K562 (cell line): ENCODE results near the gene MYO3B. TPM values are rescaled to one million over a fixed set of nuclear protein-coding genes. Genes with fewer than 3 reads are reported as not detected.
A peak's percentile ranks its signal among the peaks of the same experiment; 100 is the strongest.

Experiments
- ATAC-seq: fragments of 200-7000 bp; cut with Tn5 transposase; 3 replicates; pipeline ENCODE4 v1.9.1; 2020; ENCODE audit warnings: moderate library complexity
- BruUV-seq: library from RNA; stranded (reverse); fragments of 400-500 nt; replicated peaks from 2 replicates; lab custom pipeline; 2021; lab: Mats Ljungman, UMichigan
- CTCF ChIA-PET: fragments of 300-600 bp; formaldehyde crosslinking; extraction: SDS; loops from one replicate; lab custom pipeline; 2021; ENCODE audit warnings: low intra/inter-chr PET ratio; lab: Yijun Ruan, JAX
- POLR2A ChIA-PET: fragments of 300-600, 350-650 bp; sonication (Branson Sonifier 250); formaldehyde crosslinking; extraction: SDS; loops from one replicate; lab custom pipeline; 2021; ENCODE audit warnings: antibody characterized with exemption, inconsistent platforms; lab: Yijun Ruan, JAX
- DNase-seq, 4 experiments: peaks; one replicate each; pipeline versions ENCODE4 v3.0.0 to v3.0.0-alpha.2; 2011 to 2018; ENCODE audit warnings: low spot score in 3 of 4, mixed read lengths in 3 of 4; ENCODE audit errors: extremely low read depth in 1 of 4
- FAIRE-seq: peaks from 2 replicates; lab custom pipeline; 2011; peaks lifted over from hg19 to GRCh38; lab: Jason Lieb, UNC
- H2AFZ ChIP-seq: 2 replicates; pipeline ENCODE4 v1.6.0; 2011; ENCODE audit warnings: low read depth, low read length, control low read depth, inconsistent platforms
- H3K27ac ChIP-seq: fragments of 200-600 bp; 3 replicates; pipeline ENCODE4 v1.8.0; 2011; ENCODE audit warnings: low read depth, mild to moderate bottlenecking, control low read depth, inconsistent platforms, low read length, moderate library complexity, mixed read lengths; ENCODE audit errors: extremely low read depth
- H3K27me3 ChIP-seq, 2 experiments: fragments of 300-600 bp in 1 of 2; 2 replicates in 1 of 2; 3 replicates in 1 of 2; pipeline versions ENCODE4 v1.6.0 to v1.8.0; 2011; ENCODE audit warnings: inconsistent platforms in 2 of 2, low read length in 2 of 2, mild to moderate bottlenecking in 1 of 2, mixed read lengths in 1 of 2, moderate library complexity in 1 of 2; ENCODE audit not compliant: control insufficient read depth in 2 of 2, insufficient read depth in 2 of 2
- H3K36me3 ChIP-seq: fragments of 300-600 bp; 3 replicates; pipeline ENCODE4 v1.8.0; 2011; ENCODE audit warnings: mild to moderate bottlenecking, low read length, inconsistent platforms; ENCODE audit not compliant: control insufficient read depth, insufficient read depth
- H3K4me1 ChIP-seq, 2 experiments: fragments of 200-600 bp in 1 of 2; replicated peaks in 1 of 2; 2 replicates in 1 of 2; 3 replicates in 1 of 2; pipeline versions ENCODE4 v1.5.1 to v1.8.0; 2011; ENCODE audit warnings: inconsistent platforms in 2 of 2, low read length in 2 of 2, mild to moderate bottlenecking in 1 of 2, mixed read lengths in 1 of 2, moderate library complexity in 1 of 2; ENCODE audit not compliant: control insufficient read depth in 2 of 2, insufficient read depth in 2 of 2
- H3K4me2 ChIP-seq: 2 replicates; pipeline ENCODE4 v1.6.1; 2011; ENCODE audit warnings: low read length, control low read depth, inconsistent platforms, mixed read lengths; ENCODE audit not compliant: insufficient read depth
- H3K4me3 ChIP-seq: fragments of 200-600 bp; sonication (generic), shearing (Covaris generic); 2 replicates; pipeline ENCODE4 v1.5.1; 2016; ENCODE audit warnings: control low read depth, inconsistent platforms
- H3K79me2 ChIP-seq: fragments of 200-600 bp; 3 replicates; pipeline ENCODE4 v1.8.0; 2011; ENCODE audit warnings: low read length, inconsistent platforms; ENCODE audit not compliant: control insufficient read depth, insufficient read depth
- H3K9ac ChIP-seq, 2 experiments: 2 replicates each; pipeline versions ENCODE4 v1.6.0 to v1.6.1; 2011; ENCODE audit warnings: low read depth in 2 of 2, low read length in 2 of 2, control low read depth in 1 of 2, inconsistent platforms in 1 of 2, mild to moderate bottlenecking in 1 of 2, mixed read lengths in 1 of 2; ENCODE audit not compliant: insufficient read depth in 1 of 2
- H3K9me1 ChIP-seq: one replicate; pipeline ENCODE4 v1.6.0; 2011; ENCODE audit warnings: inconsistent platforms, mild to moderate bottlenecking, low read length, moderate library complexity; ENCODE audit not compliant: control insufficient read depth, insufficient read depth
- H3K9me3 ChIP-seq: replicated peaks from 2 replicates; pipeline ENCODE4 v1.5.1; 2011; ENCODE audit warnings: low read depth, low read length, inconsistent platforms; ENCODE audit not compliant: control insufficient read depth, insufficient read depth
- H4K20me1 ChIP-seq: replicated peaks from 2 replicates; pipeline ENCODE4 v1.6.1; 2011; ENCODE audit warnings: low read length, inconsistent platforms, mixed read lengths; ENCODE audit not compliant: control insufficient read depth, insufficient read depth
- CEBPB ChIP-seq: fragments of 450-650 bp; IDR thresholded peaks from 2 replicates; pipeline ENCODE4 v1.6.1; 2016; ENCODE audit warnings: missing genetic modification characterization, missing compliant biosample characterization
- FOXJ2 ChIP-seq: fragments of 200-800 bp; sonication (Bioruptor generic); IDR thresholded peaks from 2 replicates; pipeline ENCODE4 v1.6.1; 2016; ENCODE audit warnings: missing genetic modification characterization, missing compliant biosample characterization
- TEAD1 ChIP-seq, 2 experiments: fragments of 450-650 bp in 1 of 2; sonication (generic) in 1 of 2; formaldehyde crosslinking; IDR thresholded peaks; 2 replicates each; pipeline versions ENCODE4 v1.4.0 to v1.8.0; 2020 to 2022; ENCODE audit warnings: mild to moderate bottlenecking in 2 of 2, missing genetic modification reagents in 1 of 2
- ZNF444 ChIP-seq: fragments of 250-450 bp; sonication (Bioruptor Pico); IDR thresholded peaks from 2 replicates; pipeline ENCODE4 v1.4.0; 2020; ENCODE audit warnings: mild to moderate bottlenecking, moderate library complexity
- ZNF766 ChIP-seq: fragments of 200-800 bp; sonication (Bioruptor generic); conservative IDR thresholded peaks from 2 replicates; pipeline ENCODE4 v1.6.1; 2016; ENCODE audit warnings: missing genetic modification characterization, missing compliant biosample characterization
- WGBS: fragments of 100-300 bp; shearing (Covaris generic); methylation state at CpG from one replicate; pipeline ENCODE4 v1.1.6; 2016; ENCODE audit warnings: low coverage, mixed read lengths; ENCODE audit not compliant: insufficient coverage; ENCODE audit errors: missing lambda C conversion rate; 5-methylcytosine and 5-hydroxymethylcytosine counted together
- in situ Hi-C: fragments of 300-500 bp; cut with MboI; formaldehyde crosslinking; loops from 4 replicates; pipeline ENCODE4 v1.15.0; 2018; ENCODE audit warnings: inconsistent platforms, mixed read lengths
- intact Hi-C: fragments of 100-400 bp; cut with micrococcal nuclease; formaldehyde crosslinking; loops from 2 replicates; pipeline ENCODE4 v1.14.2; 2022
- polyA plus RNA-seq, 8 experiments: library from polyadenylated mRNA; depleted of rRNA in 4 of 8; stranded (reverse) in 5 of 8; unstranded in 3 of 8; fragments of >200 nt; fragmentation: Nextera tagmentation in 2 of 8; fragmentation: Illumina TruSeq in 1 of 8; extraction: Ambion mirVana in 2 of 8; extraction: Trizol in 1 of 8; gene quantifications; 2 replicates each; pipeline versions ENCODE4 v1.2.1 to v1.2.3, GENCODE V29; 2011 to 2014; ENCODE audit warnings: inconsistent platforms in 1 of 8, missing spikeins in 1 of 8
- total RNA-seq, 7 experiments: library from RNA; depleted of rRNA in 6 of 7; stranded (reverse); fragments of >200 nt in 6 of 7; fragmentation: Illumina TruSeq in 2 of 7; extraction: Trizol in 2 of 7; gene quantifications; 2 replicates each; pipeline versions ENCODE4 v1.2.1 to v1.2.3, GENCODE V29; 2011 to 2021; ENCODE audit warnings: low replicate concordance in 1 of 7
- TF ChIP-seq, protein P1 (sequence below): fragments of 200-800 bp; sonication (Bioruptor generic); IDR thresholded peaks from 2 replicates; pipeline ENCODE4 v1.6.1; 2017; ENCODE audit warnings: missing genetic modification characterization, missing compliant biosample characterization

Gene MYO3B
- total and polyA plus RNA-seq, 9 of the 15 experiments (the other 6 are each of a cell fraction or from before 2014, with no cell fraction given), result 2.7 to 6.5 (median 3.6) TPM

DNA sequence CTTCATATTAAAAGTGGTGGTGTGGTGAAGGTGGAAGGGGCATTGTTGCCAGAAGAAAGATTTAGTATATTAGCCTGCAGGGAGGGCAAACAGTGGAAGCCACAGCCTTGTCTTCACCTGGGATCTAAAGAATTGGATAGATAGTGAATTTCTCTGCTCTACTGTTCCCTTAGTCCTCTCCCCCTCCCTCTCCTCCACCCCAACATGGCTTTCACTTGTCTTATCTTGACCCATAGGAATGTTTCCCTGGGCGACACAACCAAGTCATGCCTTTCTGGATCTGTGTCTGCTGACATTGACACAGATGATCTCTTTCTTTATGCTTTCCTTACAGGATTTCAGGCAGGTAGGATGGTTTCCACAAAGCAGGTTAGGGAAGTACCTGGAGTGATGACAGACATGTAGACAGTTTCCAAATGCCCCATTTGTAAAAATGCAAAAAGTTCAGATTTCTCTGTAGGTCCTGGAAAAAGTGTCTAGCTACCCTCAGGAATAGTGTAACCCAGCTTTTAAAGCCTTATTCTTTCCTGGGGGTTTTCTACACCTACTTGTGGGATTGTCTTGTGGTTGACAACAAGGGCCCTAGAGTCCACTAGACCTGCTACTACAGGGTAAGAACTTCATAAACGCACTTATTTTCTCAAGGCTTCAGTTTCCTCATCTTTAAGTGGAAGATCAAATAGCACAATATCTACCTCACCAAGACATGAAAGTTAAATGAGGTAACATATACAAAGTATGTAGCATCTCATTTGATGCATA is 353.0 kb downstream of the MYO3B start:
- Histone ChIP-seq H3K36me3 (no peaks in the 10 kb centered on the region), H3K27me3 (peaks cover 0 to 6% of the 10 kb centered on the region in 2 experiments; a peak in 1 of 5 replicates), H3K9me3 (no peaks in the 10 kb centered on the region), H4K20me1 (no peaks in the 10 kb centered on the region), H3K9me1 (no peaks in the 10 kb centered on the region), H3K27ac (no peak overlapping the region), H3K4me2 (no peak overlapping the region), H3K79me2 (no peaks in the 10 kb centered on the region), H3K9ac (no peak overlapping the region), H2AFZ (no peak overlapping the region), H3K4me3 (no peak overlapping the region), H3K4me1 (no peaks in the 10 kb centered on the region; a peak in 3 of 5 replicates)
- ChIA-PET CTCF (no interaction called here), POLR2A (interaction anchor here (0.6 to 2.0 kb wide), 9 partner anchors 10 to 1800 kb away, joined by 3 to 8 read pairs (median 4); no protein-coding TSS in a partner anchor)
- DNase-seq, result no peak
- no peak for FAIRE-seq
- no peak for ATAC-seq
- in situ Hi-C loops (no loop called here), intact Hi-C loops (no loop called here)
- WGBS, result 7% methylated on average over 2 of the region's 2 CpGs
- TF ChIP-seq, protein P1, sequence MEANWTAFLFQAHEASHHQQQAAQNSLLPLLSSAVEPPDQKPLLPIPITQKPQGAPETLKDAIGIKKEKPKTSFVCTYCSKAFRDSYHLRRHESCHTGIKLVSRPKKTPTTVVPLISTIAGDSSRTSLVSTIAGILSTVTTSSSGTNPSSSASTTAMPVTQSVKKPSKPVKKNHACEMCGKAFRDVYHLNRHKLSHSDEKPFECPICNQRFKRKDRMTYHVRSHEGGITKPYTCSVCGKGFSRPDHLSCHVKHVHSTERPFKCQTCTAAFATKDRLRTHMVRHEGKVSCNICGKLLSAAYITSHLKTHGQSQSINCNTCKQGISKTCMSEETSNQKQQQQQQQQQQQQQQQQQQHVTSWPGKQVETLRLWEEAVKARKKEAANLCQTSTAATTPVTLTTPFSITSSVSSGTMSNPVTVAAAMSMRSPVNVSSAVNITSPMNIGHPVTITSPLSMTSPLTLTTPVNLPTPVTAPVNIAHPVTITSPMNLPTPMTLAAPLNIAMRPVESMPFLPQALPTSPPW (CRISPR knock-in tag), result peak; percentile 73; the same call in 1 of the 2 replicates
- TF ChIP-seq ZNF766 (CRISPR knock-in tag) (0 out of 2 replicates have a peak, but pooled peaks have one; percentile 36), TEAD1 (CRISPR knock-in tag; IDR thresholded peaks at IDR 0.05) (peak in 1 of 2 experiments; percentile 57; a peak in 2 of 4 replicates), ZNF444 (CRISPR knock-in tag) (peak; percentile 77), FOXJ2 (tag) (peak; percentile 77; the same call in 1 of the 2 replicates), CEBPB (tag) (no peak)
- no TSS peak for BruUV-seq
